T47D (cell line): Measurements from ENCODE around the gene NEK9.

Experiments used
- DNase-seq, 2 experiments: peaks; one replicate each; pipeline versions ENCODE4 v3.0.0 to v3.0.0-alpha.2; 2011 to 2012; ENCODE audit warnings: low read depth in 1 of 2, low spot score in 1 of 2
- JUND ChIP-seq: IDR thresholded peaks from 2 replicates; pipeline ENCODE4 v1.6.1; 2012; ENCODE audit warnings: low read depth
- in situ Hi-C: cut with HindIII; loops from 2 replicates; pipeline ENCODE4 v1.10.0; 2016; ENCODE audit warnings: low sequenced_read_pairs, low pct_unique_long_range_greater_than_20kb

NEK9 gene

DNA sequence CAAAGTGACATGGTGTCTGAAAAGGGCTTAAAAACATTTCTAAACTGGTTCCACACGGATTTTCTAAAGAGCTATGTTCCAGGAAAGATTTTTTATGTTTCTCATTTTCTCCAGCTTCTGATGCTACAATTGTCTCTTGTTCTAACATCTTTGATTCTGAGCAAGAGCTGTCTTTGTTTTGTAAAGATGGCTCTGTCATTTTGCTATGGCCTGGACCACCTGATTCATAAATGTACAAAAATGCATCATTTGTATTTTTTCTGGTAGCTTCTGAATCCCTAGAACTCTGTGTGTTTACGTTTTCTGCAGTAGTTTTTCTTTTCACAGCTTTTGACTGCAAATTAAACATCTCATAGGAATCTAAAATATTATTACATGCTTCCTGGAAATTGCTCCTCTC lies 78.7 kb downstream of the NEK9 start:
- in situ Hi-C loops = no loop called here
- no peak for DNase-seq
- TF ChIP-seq JUND = no peak

DNA sequence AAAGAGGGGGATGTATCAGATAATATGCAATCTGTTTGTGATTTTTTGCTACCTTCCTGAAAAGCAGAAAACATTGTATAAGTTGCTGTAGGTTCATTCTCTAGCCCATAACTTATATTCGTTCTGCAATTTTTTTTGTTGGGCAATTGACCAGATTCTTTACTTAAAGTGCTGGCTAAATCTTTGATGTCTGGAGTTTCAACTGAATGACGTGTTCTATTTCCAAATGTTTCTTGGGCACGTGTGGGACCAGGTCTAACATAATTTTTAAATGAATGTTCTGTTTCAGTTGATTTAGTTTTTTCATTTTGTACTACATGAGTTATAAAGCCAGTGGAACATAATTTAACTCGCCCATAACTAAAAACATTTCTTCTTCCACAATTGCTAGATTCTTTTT lies 79.3 kb downstream of the NEK9 start:
- DNase-seq = no peak
- in situ Hi-C loops = no loop called here
- TF ChIP-seq JUND = no peak

DNA sequence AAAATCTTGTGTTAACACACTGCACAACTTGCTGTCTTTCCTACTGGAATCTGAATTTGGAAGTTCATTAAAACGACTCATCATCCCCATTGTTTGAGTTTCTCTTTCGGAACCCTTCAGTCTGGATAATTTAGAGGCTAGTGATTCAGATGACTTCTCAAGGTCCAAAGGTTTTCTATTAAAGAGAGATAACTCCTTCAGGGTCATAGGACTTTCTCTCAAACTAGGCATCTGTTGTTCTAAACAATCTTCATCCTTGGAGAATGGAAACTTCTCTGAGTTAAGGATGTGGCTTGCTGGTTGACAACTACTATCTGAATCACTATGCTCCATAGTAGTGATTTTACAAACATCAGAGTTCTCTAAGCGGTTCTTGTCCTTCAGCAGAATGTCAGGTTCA lies 79.9 kb downstream of the NEK9 start:
- in situ Hi-C loops = no loop called here
- no peak for TF ChIP-seq JUND
- no peak for DNase-seq

DNA sequence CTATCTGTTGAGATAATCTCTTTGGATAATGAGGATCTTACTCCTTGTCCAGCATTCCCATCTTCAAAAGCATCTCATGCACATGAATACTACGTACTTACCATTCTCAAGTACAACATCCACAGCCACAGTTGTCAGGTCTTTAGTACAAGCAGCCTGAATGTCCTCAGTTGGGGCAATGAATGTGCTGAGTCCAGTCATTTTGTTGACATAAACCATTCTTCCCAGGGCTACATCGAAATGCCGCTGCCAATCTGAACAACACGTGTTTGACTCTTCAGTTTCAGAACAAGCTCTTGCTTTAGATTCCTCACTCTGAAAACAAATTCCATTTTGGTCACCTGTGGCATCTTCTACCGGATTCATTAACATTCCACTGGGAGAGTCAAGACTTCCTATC lies 80.6 kb downstream of the NEK9 start:
- in situ Hi-C loops = no loop called here
- TF ChIP-seq JUND = no peak
- DNase-seq = no peak

DNA sequence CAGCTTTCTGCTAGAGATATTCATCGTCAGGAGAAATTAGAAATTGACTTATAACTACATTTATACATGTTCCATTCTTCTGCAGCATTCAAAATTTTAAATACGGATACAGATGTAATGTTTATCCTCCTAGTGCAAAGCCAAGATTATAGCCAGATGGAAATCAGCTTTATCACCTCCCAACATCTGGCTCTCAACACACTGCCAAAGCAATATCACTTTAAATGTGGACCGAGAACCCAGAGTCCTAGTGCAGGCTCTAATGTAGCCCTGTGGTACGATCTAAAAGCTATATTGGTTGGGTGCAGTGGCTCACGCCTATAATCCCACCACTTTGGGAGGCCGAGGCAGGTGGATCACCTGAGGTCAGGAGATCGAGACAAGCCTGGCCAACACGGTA lies 82.1 kb downstream of the NEK9 start:
- TF ChIP-seq JUND = no peak
- in situ Hi-C loops = no loop called here
- no peak for DNase-seq

DNA sequence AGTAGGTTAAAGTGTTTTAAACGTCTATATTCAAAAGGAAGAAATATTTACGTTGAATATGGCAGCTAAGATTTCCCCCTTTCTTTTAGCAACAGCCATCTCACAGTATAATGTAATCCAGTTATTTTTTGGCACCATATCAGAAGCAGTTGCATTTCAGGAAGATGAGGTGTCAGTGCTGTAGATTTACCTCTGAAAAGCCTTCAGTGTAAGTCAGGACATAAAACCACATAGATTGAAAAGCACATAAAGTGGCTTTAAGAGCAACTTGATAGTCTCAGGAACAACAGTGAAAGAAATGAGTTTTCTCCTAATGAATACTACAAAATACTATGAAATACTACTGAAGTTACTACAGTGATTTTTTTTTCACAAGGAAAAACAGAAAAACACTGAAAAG lies 82.5 kb downstream of the NEK9 start:
- in situ Hi-C loops = no loop called here
- no peak for DNase-seq
- no peak for TF ChIP-seq JUND

DNA sequence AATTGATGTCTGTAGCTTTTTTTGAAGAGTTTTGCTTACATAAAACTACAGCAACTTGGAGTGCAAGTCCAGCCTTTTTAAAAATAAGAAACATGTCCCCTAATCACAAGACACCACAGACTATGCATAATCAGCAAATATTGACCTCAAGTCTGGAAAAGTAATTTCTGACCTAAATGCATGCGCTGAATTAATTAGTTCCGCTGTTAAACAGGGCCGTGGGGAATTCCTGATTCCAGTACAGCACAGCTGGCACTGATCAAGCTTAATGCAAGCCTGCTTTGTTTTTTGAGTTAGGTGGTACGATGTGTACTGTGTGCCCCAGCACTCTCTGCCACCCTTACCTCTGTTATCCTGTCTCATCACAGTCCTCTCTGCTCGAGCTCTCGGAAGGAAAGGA lies 84.8 kb downstream of the NEK9 start:
- in situ Hi-C loops = no loop called here
- DNase-seq = no peak
- TF ChIP-seq JUND = no peak

DNA sequence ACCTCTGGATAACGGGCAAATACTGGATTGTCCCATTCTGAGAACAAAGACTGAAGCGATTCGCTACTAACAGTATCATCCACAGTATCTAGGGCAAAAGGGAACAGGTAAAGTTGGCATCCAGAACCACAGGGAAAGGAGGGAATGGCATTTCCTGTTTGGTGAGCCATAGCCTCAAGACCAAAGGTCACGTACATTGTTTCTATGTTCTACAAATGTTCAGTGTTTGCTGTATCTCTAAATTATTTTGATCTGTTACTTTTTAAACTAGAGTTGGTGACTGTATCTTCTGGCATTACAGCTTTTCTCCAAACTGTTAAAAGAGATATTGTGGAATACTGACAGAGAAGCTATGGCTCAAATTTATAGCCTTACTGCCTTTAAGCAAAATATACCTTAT lies 85.2 kb downstream of the NEK9 start:
- no peak for TF ChIP-seq JUND
- in situ Hi-C loops = no loop called here
- DNase-seq = peak in 1 of 2 experiments; percentile 19

DNA sequence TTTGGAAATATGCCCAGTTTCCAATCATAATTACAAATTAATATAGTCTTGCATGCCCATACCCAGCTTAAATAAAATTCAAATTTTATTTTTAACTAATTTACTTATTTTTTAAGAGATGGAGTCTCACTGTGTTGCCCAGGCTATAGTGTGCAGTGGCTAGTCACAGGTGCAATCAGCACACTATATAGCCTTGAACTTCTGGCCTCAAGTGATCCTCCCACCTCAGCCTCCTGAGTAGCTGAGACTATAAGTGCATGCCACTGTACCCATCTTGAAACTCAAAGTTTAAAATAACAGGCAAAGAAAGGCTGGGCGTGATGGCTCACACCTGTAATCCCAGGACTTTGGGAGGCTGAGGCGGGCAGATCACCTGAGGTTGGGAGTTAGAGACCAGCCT lies 85.9 kb downstream of the NEK9 start:
- no peak for TF ChIP-seq JUND
- in situ Hi-C loops = no loop called here
- DNase-seq = no peak

DNA sequence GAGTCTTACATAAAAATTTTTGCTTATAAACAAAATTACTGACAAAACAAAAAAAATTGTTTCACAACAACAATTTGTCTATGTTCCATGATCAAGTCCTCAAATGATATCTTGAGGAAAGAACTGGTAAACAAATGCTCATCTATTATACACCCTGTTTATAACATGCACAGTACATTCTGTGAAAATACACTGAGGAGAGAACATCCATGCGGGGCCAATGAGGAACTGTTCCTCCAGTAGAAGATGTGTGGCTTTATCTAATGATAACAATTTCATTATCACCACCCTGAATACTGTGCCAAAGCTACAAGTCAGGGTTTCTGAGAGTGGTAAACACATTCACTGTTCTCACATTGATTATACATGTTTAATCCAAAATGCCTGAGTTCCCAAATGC lies 86.3 kb downstream of the NEK9 start:
- TF ChIP-seq JUND = no peak
- in situ Hi-C loops = no loop called here
- DNase-seq = no peak

DNA sequence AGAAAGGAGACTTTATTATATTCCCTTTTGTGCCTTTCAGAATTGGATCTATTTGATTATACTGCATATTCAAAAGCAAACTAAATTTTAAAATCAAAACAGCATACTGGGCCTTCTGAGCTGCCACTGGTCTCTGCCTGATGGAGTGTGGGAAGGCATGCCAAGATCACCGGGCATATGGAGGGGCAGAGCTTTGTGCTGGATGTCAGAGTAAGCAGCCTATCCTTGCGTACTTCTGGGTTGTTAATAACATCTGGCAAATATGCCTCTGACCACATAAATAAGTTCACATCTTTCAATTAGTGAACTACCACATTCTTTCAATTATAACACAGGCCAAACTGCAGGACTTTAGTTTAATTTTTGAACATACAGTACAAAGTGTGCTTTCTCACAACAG lies 93.9 kb downstream of the NEK9 start:
- TF ChIP-seq JUND = no peak
- in situ Hi-C loops = no loop called here
- no peak for DNase-seq

DNA sequence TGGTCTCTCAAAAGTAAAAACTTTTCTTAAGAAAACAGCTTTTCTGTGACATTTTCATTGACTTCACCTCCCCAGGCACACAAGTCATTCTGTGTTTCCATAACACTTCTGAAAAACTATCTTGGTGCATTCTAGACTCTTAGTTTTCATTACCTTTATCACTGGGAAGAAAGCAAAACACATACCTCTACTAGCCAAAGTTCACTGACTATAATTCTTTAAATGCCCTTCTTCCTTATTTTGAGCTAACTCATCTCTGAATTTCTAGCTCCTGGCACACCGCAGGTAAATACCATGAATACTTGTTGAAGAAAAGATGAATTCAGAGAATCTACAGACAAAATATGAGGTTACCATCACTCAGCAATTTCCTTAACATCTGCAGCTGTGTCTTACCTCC lies 96.7 kb downstream of the NEK9 start:
- in situ Hi-C loops = no loop called here
- TF ChIP-seq JUND = no peak
- DNase-seq = no peak
